Retina (tissue), 1 donor: ENCODE measurements around the gene ORM2.

Source experiments
- DNase-seq: peaks from one replicate; pipeline ENCODE4 v3.0.0-alpha.2; 2016

ORM2 gene

DNA sequence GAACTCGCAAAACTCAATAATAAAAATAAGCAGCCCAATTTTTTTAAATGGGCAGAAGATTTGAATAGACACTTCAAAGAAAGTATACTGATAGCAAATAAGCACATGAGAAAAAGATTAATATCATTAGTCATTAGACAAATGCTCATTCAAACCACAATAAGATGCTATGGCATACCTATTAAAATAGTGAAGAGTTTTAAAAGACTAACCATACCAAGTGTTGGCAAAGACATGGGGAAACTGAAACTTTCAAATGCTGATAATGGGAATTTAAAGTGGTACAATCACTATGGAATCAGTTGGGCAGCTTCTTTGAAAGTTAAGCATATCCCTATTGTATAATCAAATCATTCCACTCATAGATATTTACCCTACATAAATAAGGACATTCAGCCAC is 33.3 kb upstream of the ORM2 start:
- no peak for DNase-seq

DNA sequence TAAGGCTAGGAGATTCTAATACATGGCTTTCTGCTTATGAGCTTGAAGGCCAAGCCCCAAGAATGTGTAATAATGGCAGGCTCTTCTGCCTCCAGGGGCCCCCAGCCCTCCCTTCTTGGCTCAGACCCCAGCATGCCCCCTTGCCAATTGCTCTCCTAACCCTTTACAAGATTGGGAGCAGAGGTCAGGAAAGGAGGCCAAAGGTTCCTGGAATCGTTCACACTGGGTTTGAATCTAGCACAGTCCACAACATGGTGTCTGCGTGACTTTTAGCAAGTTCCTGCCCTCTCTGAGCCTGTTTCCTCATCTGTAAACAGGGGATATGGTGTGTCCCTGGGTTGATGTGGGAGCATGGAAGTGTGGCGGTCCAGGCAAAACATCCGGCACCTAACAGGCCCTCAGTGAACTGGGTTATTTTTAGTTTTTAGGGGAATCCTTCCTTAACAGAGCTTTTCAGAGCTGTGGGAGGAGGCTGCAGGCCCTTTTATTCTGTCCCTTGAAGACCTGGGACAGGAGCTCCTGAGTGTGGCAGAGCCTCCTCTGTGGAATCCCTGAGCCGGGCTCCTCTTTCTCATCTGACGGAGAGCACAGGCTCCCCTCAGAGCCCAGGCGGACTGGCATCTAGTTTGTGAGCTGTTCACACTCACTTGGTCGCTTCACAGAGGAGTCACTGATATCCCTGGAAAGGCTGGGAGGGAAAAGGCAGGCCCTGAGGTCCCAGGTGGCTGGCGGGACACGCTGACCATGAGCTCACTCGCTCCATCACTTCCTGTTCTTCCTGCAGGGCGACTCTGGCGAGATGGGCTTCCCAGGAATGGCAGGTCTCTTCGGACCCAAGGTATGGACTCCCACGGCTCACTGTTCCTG is 30.1 kb upstream of the ORM2 start:
- no peak for DNase-seq

DNA sequence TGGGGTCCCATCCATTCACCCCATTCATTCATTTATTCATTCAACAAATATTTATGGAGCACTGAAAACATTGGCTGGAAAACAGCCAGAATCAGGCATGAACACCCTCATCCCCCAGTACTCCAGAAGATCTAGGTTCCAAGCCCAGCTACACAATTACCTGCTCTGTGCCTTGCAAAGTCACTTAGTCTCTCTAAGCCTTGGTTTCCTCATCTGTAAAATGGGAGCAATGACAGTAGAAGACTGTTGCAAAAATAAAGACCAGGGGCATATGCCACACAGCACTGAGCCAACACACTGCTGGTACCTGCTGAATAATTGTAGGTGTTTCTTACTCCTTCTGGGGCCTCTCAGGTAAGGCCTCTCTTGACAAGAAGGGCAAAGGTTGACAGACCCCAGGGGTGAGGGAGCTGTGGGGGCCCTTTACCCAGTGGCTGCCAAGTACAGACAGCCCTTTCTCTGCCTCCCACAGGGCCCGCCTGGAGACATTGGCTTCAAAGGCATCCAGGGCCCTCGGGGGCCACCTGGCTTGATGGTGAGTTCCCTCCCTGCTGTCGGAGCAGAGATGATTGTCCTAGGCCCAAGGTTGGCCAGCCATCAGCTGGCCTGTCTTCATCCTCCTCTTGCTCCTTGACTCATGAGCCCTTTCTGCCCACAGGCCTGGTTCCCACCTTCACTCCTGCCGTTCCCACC is 29.4 kb upstream of the ORM2 start:
- DNase-seq, result no peak

DNA sequence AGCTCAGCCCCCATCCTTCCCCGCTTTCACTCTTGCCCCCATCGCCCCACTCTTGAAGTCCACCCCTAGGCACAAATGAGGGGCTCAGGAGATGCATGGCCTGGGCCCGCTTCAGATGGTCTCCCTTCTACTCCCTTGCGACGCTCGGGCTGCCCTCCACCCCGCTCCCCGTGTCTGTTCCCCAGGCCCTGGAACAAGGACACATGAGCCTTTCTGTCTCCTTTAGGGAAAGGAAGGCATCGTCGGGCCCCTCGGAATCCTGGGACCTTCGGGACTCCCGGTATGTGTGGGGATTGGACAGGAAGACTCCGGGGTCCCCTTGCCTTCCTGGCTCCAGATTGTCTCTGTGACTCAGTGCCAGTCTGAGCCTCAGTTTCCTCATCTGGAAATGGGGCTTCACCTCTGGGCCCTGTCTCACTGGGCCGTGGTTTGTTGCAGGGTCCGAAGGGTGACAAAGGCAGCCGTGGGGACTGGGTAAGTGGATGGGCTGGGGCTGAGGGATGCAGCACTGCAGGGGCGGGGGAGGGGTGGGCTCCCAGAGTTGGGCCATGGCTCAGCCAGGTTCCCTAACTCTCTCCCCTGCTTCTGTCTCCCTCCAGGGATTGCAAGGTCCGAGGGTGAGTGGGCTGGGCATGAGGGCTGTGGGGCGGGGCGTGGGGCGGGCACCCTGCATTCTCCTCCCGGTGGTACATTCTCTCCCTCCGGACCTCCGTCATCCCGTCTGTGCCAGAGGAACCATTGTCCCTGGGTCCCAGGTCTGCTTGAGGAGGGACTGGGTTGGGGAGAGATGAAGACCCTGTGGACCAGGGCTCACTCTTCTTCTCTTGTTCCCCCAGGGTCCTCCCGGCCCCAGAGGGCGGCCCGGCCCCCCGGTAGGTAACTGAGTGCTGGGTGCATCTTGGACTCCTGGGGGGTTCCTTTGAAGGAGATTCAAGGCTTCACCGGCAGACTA is 28.5 kb upstream of the ORM2 start:
- DNase-seq, result no peak

DNA sequence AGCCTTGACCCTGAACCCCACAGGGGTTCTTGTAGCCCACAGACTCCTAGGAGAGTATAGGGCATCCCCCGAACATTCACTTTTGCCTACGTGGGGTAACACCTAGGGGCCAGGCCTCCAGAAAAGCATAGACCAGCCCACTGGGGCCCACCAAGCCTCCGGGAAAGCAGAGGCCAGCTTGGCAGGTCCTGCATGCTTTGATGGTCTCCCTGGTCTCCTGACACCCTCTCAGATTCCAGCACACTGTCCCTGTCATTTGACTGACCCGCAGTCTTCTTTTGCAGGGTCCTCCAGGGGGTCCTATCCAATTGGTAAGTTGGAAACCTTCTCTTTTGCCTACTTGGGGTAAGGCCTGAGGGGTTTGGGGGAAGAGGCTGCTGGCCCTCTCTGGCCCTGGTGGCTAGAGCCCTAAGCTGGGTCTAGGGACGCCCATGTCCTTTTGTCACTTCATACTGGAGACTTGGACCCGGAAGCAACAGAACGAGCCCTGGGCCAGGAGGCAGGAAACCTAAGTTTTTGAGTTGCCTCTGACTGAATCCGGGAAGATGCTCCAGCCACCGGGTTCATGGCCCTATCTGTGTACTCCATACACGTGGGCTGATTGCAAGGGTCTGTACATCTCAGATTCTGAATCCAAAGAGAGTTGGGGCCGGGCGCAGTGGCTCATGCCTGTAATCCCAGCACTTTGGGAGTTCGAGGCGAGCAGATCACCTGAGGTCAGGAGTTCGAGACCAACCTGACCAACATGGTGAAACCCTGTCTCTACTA is 27.7 kb upstream of the ORM2 start:
- DNase-seq, result no peak

DNA sequence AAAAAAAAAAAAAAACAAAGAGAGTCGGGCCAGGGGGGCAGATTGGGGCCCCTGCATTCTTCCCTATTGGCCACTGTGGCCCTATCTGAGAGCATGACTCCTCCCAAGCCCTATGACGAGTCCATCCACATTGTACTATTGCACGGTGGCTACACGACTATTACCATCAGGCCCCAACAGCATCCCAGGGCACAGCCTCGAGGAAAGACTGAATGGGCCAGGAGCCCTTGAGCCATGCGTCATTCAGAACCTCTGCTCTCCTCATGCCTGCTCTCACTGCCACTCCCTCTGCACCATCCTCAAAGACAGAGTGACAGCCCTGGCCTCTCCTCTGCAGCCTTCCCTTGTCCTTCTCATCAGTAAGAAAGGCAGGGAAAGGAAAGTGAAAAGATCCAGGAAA is 26.9 kb upstream of the ORM2 start:
- DNase-seq, result no peak

DNA sequence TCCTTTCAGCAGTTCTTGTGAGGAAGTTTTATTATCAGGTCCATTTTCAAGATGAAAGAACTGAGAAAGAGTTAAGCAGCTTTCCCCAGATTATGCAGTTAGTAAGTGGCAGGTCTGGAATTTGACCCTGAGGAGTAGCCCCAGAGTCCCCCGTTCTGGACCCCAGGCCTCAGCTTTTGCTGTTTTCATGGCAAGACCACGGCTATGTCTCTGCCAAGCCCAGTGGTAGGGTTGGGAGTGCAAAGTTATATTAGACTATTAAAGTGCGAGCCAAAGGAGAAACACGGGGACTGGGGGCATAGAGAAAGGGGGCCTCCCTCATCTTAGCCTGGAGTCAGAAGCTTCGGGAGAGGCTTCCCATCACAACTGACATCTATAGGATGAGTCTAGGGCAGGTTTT is 26.1 kb upstream of the ORM2 start:
- no peak for DNase-seq

DNA sequence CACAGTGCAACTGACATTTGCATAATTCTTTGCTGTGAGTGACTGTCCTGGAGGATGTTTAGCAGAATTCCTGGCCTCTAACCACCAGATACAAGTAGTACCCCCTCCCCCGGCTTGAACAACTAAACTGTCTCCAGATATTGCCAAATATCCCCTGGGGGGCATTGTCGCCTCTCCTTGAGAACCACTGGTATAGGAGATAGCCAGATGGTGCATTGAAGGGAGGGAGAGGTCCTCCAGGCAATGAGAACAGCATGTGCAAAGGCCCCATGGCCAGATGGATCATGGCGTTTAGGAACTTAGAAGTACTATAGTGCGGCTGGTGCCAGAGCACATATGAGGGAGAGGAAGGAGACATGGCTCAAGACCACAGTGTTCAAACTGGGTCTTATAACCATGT is 25.7 kb upstream of the ORM2 start:
- no peak for DNase-seq

DNA sequence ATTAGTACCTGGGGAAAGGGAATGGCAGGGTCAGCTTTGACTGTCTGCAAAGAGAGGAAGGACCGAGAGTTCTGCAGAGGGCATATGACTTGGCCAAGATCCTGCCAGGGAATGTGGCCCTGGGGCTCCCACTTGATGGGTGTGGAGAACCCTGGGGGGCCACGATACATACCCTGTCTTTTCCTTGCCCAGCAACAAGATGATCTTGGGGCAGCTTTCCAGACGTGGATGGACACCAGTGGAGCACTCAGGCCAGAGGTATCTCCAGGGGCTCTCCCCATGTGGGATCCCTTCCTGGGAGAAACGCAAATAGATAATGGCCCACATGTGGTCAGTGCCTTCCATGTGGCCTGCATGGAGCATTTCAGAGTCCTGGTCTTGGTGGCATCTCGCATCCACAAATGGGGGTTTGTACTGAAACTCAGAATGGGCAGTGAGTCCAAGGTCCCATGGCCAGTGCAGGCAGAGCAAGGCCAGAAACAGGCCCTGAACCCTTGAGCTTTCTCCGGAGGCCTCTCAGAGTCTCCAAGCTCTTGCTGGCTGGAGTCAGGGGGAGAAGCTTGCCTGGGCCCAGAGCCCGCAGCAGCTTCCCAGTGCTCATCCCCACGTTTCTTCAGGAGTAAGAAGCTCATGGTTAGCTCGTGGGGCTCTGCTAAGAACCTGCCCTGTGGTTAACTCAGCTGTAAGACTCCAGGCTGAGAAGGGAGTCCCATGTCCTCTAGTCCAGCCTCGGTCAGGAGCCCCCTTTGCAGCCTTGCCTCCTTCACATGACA is 25.1 kb upstream of the ORM2 start:
- no peak for DNase-seq

DNA sequence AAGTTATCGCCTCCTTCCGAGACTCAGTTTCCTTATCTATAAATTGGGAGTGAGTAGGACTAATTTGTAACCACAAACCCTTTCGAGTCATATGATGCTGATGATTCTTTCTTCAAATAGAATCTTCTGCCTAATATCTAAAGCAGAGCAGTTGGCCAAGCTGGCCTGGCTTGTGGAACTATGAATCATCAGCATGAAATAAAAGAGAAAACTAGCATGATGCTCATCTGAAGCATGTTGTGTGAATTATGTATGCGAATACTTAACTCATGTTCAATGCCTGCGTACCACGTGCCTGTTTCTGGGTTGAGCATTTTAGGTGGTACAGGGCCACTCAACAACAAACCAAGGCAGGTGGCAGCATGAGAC is 21.8 kb upstream of the ORM2 start:
- no peak for DNase-seq

DNA sequence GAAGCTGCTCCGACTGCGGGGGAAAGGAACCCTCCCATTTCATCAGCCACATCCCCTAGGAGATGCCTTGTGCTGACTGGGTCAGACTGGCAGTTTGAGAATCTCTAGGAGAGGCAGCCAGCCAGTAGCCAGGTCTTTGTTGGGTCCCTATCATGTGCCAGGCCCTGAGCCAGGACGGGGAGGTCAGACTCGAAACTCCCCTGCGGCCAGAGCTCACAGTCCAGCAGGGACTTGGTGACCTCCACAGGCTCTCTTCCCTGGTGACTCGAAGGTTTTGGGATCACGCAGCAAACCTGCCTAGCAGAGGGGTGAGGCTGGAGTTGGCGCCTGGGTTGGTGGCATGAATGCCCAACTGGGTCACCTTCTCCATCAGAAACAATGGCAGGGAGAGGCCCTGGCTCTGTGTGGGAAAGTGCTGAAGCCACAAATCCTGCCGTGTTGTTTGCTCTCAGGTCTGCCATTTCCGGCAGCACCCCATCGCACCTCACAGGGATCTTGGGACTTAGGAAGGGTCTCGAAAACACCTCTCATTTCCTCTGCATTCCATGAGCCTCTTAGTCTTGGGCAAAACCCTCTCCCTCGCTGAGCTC is 21.2 kb upstream of the ORM2 start:
- DNase-seq, result no peak

DNA sequence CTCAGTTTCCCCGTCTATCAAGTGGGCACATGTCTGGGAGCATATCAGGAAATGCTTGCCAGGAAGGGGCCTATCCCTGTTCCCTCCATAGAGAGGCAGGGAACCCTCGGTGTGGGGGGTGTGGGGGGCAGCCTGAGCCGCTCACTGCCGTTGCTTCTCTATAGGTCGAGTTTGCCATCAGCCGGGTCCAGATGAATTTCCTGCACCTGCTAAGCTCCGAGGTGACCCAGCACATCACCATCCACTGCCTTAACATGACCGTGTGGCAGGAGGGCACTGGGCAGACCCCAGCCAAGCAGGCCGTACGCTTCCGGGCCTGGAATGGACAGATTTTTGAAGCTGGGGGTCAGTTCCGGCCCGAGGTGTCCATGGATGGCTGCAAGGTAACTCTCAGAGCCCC is 20.6 kb upstream of the ORM2 start:
- no peak for DNase-seq

DNA sequence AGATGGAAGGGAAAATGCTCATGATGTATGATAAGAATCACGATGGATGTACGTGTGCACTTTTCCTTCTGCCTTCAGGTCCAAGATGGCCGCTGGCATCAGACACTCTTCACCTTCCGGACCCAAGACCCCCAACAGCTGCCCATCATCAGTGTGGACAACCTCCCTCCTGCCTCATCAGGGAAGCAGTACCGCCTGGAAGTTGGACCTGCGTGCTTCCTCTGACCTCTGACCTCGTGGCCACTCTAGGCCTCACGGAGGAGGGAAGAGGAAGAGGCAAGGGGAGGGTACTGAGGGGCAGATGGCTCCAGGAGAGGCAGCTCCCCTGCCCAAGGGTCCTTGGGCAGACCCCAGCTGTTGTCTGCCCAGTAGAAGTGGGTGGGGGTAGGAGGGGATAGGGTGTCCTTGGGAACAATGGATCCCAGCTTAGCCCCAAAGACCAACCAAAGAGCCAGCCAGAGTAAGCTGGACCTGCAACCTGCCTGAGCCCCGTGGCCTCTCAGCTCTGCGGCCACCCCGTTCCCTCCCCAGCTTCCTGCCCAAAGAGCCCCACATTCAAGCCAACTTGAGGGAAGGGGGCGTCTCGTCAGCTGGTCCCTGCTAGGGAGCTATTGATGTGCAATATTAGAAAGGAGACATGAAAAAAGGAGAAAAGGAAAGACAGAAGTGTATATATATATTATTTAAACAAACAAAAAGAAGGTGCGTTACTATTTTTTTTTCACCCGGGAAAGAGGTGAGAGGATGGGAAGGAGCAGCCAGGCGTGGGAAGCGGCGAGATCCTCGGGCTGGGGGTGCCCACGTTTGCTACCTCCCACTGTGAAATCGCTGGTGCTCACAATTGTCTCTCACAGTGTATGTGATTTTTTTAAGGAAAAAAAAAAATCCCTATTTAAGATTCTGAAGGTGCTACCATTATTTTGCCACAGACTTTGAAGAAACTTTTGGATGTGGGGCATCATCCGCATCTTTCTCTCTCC is 18.9 kb upstream of the ORM2 start:
- DNase-seq, result no peak

DNA sequence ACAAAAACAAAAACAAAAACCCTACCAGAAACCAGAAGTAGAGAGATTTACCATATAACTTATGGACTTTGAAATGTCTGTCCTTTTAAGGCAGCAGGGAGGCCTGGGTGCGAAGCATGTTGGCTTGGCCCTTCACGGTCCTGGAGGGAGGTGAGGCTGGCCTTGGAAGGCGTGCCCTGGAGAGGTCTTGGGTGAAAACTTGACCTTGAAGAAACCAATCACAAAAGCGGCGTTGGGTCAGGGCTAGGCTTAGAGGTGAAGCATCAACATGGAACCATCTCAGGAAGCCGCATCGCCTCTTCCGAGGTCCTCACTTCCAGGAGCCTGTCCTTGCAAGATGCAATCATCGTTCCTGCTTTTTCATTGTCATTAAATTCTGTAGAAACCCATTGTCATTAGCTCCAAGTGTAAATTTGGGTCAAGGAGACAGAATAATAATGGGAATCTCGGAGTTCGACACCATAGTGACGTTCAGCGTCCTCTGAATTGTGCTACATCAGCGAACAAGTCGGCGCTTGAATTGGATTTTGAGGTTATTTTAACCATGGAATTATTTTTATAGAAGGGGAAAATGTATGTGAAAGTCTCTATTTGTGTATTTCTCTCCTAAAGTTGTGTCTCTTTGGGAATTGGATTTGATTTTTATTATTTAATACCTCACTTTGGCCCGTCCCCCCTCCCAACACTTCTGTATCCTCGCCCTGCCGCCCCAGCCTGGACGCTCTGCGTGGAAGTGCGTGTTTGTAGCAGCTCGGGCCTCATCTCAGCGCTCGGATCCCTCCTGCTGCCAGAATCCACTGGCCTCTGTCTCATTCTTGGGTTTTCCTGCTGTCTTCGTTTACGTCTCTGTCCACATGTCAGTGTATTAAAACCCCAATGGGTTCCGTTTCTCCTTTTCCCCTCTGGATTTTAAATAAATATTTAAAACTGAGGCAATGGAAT is 17.8 kb upstream of the ORM2 start:
- DNase-seq, result no peak

DNA sequence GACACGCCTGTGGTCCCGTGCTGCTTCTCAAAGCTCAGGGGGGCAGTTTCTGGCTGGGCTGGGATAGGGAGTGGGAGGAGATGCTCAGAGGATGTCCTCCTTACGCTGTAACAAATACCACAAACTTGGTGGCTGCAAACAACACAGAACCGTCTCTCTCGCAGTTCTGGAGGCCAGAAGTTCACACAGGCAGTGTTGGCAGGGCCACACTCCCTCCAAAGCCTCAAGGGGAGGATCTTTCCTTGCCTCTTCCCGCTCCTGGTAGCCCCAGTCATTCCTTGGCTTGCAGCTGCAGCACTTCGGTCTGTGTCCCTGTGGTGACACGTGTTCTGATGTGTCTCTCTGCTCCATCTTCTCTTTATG is 17.2 kb upstream of the ORM2 start:
- DNase-seq, result no peak

DNA sequence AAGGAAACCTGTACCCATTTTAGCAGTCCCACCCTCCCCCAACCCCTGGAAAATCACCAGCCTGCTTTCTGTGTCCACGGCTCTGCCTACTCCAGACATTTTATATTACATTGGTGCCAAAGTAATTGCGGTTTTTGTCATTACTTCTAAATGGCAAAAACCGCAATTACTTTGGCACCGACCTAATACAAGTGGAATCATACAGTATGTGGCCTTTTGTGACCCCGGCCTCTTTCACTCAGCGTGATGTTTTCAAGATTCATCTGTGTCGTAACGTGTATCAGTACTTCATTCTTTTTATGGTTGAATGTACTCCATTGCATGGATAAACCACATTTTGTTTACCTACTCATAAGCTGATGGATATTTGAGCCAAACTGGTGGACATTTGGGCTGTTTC is 16.5 kb upstream of the ORM2 start:
- DNase-seq, result no peak

DNA sequence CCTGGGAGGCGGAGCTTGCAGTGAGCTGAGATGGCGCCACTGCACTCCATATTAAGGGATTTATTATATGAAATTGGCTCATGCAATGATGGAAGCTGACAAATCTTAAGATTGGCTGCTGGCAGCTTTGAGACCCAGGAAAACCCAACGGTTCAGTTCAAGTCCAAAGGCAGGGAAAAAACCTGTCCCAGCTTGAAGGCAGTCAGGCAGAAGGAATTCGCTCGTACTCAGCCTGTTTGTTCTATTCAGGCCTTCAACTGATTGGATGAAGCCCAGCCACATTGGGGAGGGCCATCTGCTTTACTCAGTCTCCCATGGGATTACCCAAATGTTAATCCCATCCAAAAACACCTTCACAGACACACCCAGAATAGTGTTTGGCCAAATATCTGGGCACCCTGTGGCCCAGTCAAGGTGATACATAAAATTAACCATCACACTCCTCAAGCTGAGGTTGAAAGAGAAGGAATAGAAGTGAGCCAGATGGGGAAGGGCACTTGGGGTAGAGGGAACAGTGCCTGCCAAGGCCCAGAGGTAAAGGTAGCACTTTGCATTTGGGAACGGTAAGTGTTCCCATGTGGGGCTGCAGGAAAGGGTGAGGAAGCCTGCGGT is 15.3 kb upstream of the ORM2 start:
- no peak for DNase-seq

DNA sequence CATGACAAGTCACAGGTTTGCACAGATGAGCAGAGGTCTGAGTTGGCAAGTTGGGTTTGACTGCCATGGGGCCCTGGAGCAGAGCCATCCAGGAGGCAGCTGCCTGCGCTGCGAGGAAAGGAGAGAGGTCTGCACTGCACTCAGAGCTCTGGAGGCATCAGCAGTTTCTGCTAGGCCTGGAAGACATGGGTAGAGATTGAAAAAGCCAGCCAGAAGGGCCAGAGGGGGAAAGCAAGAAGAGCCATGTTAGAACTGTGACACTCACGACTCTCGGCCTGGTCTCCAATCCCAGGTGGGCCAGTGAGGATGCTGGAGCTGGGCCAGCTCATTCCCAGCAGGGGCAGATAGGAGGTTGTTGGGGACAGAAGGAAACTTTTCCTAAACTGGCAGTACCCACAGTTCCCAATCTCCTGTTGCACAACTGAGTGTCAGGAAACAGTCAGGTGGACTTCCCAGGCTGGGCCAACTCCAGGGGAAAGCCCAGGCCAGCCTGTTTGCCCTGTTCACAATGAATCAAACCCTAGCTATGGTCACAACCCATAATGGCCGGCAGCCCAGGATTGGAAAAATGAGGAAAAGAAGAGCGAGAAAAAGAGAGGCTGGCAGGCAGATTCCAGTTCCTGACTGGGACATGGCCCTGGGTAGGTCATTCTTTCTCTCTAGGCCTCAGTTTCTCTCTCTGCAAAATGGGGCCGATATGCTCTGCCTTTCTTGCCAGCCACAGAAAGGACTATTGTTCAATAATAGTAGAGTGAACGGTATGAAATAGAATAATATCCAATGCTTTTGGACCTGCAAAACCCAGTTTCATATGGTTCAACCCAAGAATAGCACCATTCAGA is 14.6 kb upstream of the ORM2 start:
- no peak for DNase-seq
